ENCODE data around the gene MAN2A1.
A peak's percentile ranks its signal among the peaks of the same experiment; 100 is the strongest.

Gene MAN2A1

GRCh38 chr5:109704282-109704952 is 14.7 kb downstream of the MAN2A1 start:
- no peak for DNase-seq (ENCODE audit: insufficient read length, low spot score)
- no peak for FAIRE-seq

- FAIRE-seq (no peak), DNase-seq (ENCODE audit: insufficient read length, low spot score) (no peak)
These were observed 15.9 kb downstream of the MAN2A1 start for GRCh38 chr5:109705596-109705995.

- DNase-seq (ENCODE audit: insufficient read length, low spot score) (no peak), FAIRE-seq (no peak)
These were observed 16.4 kb downstream of the MAN2A1 start for GRCh38 chr5:109706095-109706494.

- DNase-seq (ENCODE audit: insufficient read length, low spot score) (no peak), FAIRE-seq (no peak)
These were observed 17.8 kb downstream of the MAN2A1 start for GRCh38 chr5:109707531-109707930.

- DNase-seq (ENCODE audit: insufficient read length, low spot score) (no peak), FAIRE-seq (peak; percentile 4)
These were observed 19.1 kb downstream of the MAN2A1 start for GRCh38 chr5:109708813-109709212.

GRCh38 chr5:109709225-109709624 is 19.5 kb downstream of the MAN2A1 start:
- no peak for FAIRE-seq
- DNase-seq (ENCODE audit: insufficient read length, low spot score): no peak

- DNase-seq (ENCODE audit: insufficient read length, low spot score) (no peak), FAIRE-seq (peak; percentile 28)
These were observed 21.9 kb downstream of the MAN2A1 start for GRCh38 chr5:109711673-109712072.

- no peak for DNase-seq (ENCODE audit: insufficient read length, low spot score)
- FAIRE-seq: no peak
These were observed 23.7 kb downstream of the MAN2A1 start for GRCh38 chr5:109713453-109713852.

- FAIRE-seq (no peak), DNase-seq (ENCODE audit: insufficient read length, low spot score) (no peak)
These were observed 24.9 kb downstream of the MAN2A1 start for GRCh38 chr5:109714592-109714991.

- FAIRE-seq: no peak
These were observed 28.5 kb downstream of the MAN2A1 start for GRCh38 chr5:109718216-109718615.

GRCh38 chr5:109718632-109719031 is 28.9 kb downstream of the MAN2A1 start:
- DNase-seq (ENCODE audit: insufficient read length, low spot score) (no peak), FAIRE-seq (no peak)

More at GRCh38 chr5:109718216-109718615, 28.5 kb downstream of the MAN2A1 start:
- no peak for DNase-seq (ENCODE audit: insufficient read length, low spot score)

- DNase-seq (ENCODE audit: insufficient read length, low spot score): no peak
- no peak for FAIRE-seq
These were observed 30.3 kb downstream of the MAN2A1 start for GRCh38 chr5:109719978-109720377.

GRCh38 chr5:109721741-109722140 is 32.0 kb downstream of the MAN2A1 start:
- DNase-seq (ENCODE audit: insufficient read length, low spot score): no peak
- FAIRE-seq: no peak

GRCh38 chr5:109723606-109724005 is 33.9 kb downstream of the MAN2A1 start:
- FAIRE-seq (no peak), DNase-seq (ENCODE audit: insufficient read length, low spot score) (no peak)

- no peak for DNase-seq (ENCODE audit: insufficient read length, low spot score)
- FAIRE-seq: no peak
These were observed 35.4 kb downstream of the MAN2A1 start for GRCh38 chr5:109725135-109725534.

- DNase-seq (ENCODE audit: insufficient read length, low spot score) (peak; percentile 4), FAIRE-seq (peak; percentile 66)
These were observed 50.3 kb downstream of the MAN2A1 start for GRCh38 chr5:109739741-109740728.

GRCh38 chr5:109740966-109741365 is 51.2 kb downstream of the MAN2A1 start:
- FAIRE-seq (no peak), DNase-seq (ENCODE audit: insufficient read length, low spot score) (no peak)

GRCh38 chr5:109741390-109741789 is 51.7 kb downstream of the MAN2A1 start:
- DNase-seq (ENCODE audit: insufficient read length, low spot score): no peak
- no peak for FAIRE-seq

- FAIRE-seq: no peak
These were observed 53.4 kb downstream of the MAN2A1 start for GRCh38 chr5:109743041-109743531.

GRCh38 chr5:109743770-109744212 is 54.1 kb downstream of the MAN2A1 start:
- FAIRE-seq (no peak), DNase-seq (ENCODE audit: insufficient read length, low spot score) (no peak)

More at GRCh38 chr5:109743041-109743531, 53.4 kb downstream of the MAN2A1 start:
- no peak for DNase-seq (ENCODE audit: insufficient read length, low spot score)

- DNase-seq (ENCODE audit: insufficient read length, low spot score) (no peak), FAIRE-seq (no peak)
These were observed 54.5 kb downstream of the MAN2A1 start for GRCh38 chr5:109744261-109744660.

All from GM19239 (cell line).